WTC11 (cell line): ENCODE data around the gene HYAL2. TPM values are rescaled to one million over a fixed set of nuclear protein-coding genes. Genes with fewer than 3 reads are reported as not detected.

Experiments
- ARID4B ChIP-seq: sonication (generic); formaldehyde crosslinking; IDR thresholded peaks from 2 replicates; pipeline ENCODE4 v1.8.0; 2023; ENCODE audit warnings: missing genetic modification reagents, mild to moderate bottlenecking, borderline replicate concordance
- CDX4 ChIP-seq: fragments of 250-450 bp; sonication (Bioruptor Pico); IDR thresholded peaks from 2 replicates; pipeline ENCODE4 v1.9.0; 2021; ENCODE audit warnings: moderate library complexity, mild to moderate bottlenecking, inconsistent platforms, borderline replicate concordance
- ELF4 ChIP-seq: sonication (generic); formaldehyde crosslinking; IDR thresholded peaks from 2 replicates; pipeline ENCODE4 v1.8.1; 2022; ENCODE audit warnings: low read depth, mild to moderate bottlenecking, moderate library complexity, missing genetic modification reagents
- ERG ChIP-seq: fragments of 250-450 bp; sonication (Bioruptor Pico); IDR thresholded peaks from 2 replicates; pipeline ENCODE4 v1.8.0; 2021; ENCODE audit warnings: mild to moderate bottlenecking
- ETV6 ChIP-seq: sonication (generic); formaldehyde crosslinking; IDR thresholded peaks from 2 replicates; pipeline ENCODE4 v1.8.1; 2022; ENCODE audit warnings: mild to moderate bottlenecking, missing genetic modification reagents
- KAT7 ChIP-seq: sonication (generic); formaldehyde crosslinking; IDR thresholded peaks from 2 replicates; pipeline ENCODE4 v1.8.1; 2023; ENCODE audit warnings: missing genetic modification reagents, mild to moderate bottlenecking, borderline replicate concordance
- NR2C2 ChIP-seq: sonication (generic); formaldehyde crosslinking; IDR thresholded peaks from 2 replicates; pipeline ENCODE4 v1.8.0; 2022; ENCODE audit warnings: mild to moderate bottlenecking, missing genetic modification reagents
- TCF7 ChIP-seq: sonication (generic); formaldehyde crosslinking; IDR thresholded peaks from 2 replicates; pipeline ENCODE4 v1.8.0; 2022; ENCODE audit warnings: mild to moderate bottlenecking, low read depth, missing genetic modification reagents, moderate library complexity
- TP53 ChIP-seq: sonication (generic); formaldehyde crosslinking; IDR thresholded peaks from 2 replicates; pipeline ENCODE4 v1.8.1; 2023; ENCODE audit warnings: mild to moderate bottlenecking, missing genetic modification reagents
- ZBTB21 ChIP-seq: sonication (generic); formaldehyde crosslinking; IDR thresholded peaks from 2 replicates; pipeline ENCODE4 v1.8.1; 2023; ENCODE audit warnings: mild to moderate bottlenecking, missing genetic modification reagents, borderline replicate concordance
- ZBTB43 ChIP-seq: sonication (generic); formaldehyde crosslinking; IDR thresholded peaks from 2 replicates; pipeline ENCODE4 v1.8.1; 2023; ENCODE audit warnings: mild to moderate bottlenecking, missing genetic modification reagents
- ZMAT4 ChIP-seq: fragments of 250-450 bp; sonication (Bioruptor Pico); IDR thresholded peaks from 2 replicates; pipeline ENCODE4 v1.9.0; 2021; ENCODE audit warnings: mild to moderate bottlenecking
- ZNF416 ChIP-seq: fragments of 250-450 bp; sonication (Bioruptor Pico); IDR thresholded peaks from 2 replicates; pipeline ENCODE4 v1.9.0; 2021; ENCODE audit warnings: mild to moderate bottlenecking, inconsistent platforms
- ZNF671 ChIP-seq: fragments of 250-450 bp; sonication (Bioruptor Pico); IDR thresholded peaks from 2 replicates; pipeline ENCODE4 v1.8.0; 2021; ENCODE audit warnings: mild to moderate bottlenecking
- total RNA-seq: library from RNA; stranded (reverse); gene quantifications from 3 replicates; pipeline ENCODE4 v1.2.3, GENCODE V29; 2021
- TF ChIP-seq, protein P1 (sequence below): sonication (generic); formaldehyde crosslinking; IDR thresholded peaks from 2 replicates; pipeline ENCODE4 v1.8.0; 2022; ENCODE audit warnings: mild to moderate bottlenecking, missing genetic modification reagents
- TF ChIP-seq, protein P2 (sequence below): sonication (generic); formaldehyde crosslinking; IDR thresholded peaks from 2 replicates; pipeline ENCODE4 v1.8.1; 2022; ENCODE audit warnings: mild to moderate bottlenecking, missing genetic modification reagents, moderate library complexity, borderline replicate concordance
- TF ChIP-seq, protein P3 (sequence below): sonication (generic); formaldehyde crosslinking; IDR thresholded peaks from 2 replicates; pipeline ENCODE4 v1.8.0; 2022; ENCODE audit warnings: mild to moderate bottlenecking, missing genetic modification reagents
- TF ChIP-seq, protein P4 (sequence below): sonication (generic); formaldehyde crosslinking; IDR thresholded peaks from 2 replicates; pipeline ENCODE4 v1.8.0; 2022; ENCODE audit warnings: mild to moderate bottlenecking, missing genetic modification reagents
- TF ChIP-seq, protein P5 (sequence below): sonication (generic); formaldehyde crosslinking; IDR thresholded peaks from 2 replicates; pipeline ENCODE4 v1.8.1; 2022; ENCODE audit warnings: low read depth, missing genetic modification reagents, borderline replicate concordance

The HYAL2 gene
- total RNA-seq, 1 experiment from 2014 or later, result 58.0 TPM

DNA sequence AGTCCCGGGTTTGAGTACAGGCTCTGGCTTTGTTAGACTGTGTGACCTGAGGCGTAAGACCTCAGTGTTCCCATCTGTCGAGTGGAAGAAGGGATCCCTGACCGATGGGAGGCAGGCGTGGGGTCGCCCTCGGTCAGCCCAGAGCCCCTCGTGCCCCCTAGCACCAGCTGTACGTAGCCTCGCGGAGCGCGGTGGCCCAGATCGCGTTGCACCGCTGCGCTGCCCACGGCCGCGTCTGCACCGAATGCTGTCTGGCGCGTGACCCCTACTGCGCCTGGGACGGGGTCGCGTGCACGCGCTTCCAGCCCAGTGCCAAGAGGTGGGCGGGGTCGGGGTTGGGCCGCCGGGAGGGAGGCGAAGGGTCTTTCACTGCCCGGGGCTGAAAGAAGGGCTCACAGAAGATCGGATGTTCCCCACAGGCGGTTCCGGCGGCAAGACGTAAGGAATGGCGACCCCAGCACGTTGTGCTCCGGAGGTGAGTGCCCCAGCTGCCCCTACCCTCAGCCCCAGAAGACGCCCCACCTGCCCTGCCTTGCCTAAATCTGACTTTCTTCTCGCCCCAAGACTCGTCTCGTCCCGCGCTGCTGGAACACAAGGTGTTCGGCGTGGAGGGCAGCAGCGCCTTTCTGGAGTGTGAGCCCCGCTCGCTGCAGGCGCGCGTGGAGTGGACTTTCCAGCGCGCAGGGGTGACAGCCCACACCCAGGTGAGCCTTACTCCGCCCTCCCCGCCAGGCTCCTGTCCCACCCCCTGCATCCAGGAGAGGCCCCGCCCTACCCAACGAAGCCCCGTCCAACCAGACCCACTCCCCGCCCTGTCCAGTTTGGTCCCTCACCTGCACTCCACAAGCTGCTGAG is 47.2 kb downstream of the HYAL2 start (continued):
- TF ChIP-seq ZBTB43 (CRISPR knock-in tag) (peak; percentile 38; the same call in 1 of the 2 replicates), ZNF671 (CRISPR knock-in tag) (no peak), ZBTB21 (CRISPR knock-in tag) (0 out of 2 replicates have a peak, but pooled peaks have one; percentile 18), ZNF416 (CRISPR knock-in tag) (no peak), CDX4 (no peak), ERG (CRISPR knock-in tag) (no peak), ZMAT4 (CRISPR knock-in tag) (no peak), TP53 (no peak), ETV6 (CRISPR knock-in tag) (peak; percentile 52; the same call in 1 of the 2 replicates), KAT7 (CRISPR knock-in tag) (no peak), TCF7 (CRISPR knock-in tag) (no peak), NR2C2 (CRISPR knock-in tag) (no peak), ELF4 (CRISPR knock-in tag) (no peak), ARID4B (CRISPR knock-in tag) (no peak)
- TF ChIP-seq, protein P1, sequence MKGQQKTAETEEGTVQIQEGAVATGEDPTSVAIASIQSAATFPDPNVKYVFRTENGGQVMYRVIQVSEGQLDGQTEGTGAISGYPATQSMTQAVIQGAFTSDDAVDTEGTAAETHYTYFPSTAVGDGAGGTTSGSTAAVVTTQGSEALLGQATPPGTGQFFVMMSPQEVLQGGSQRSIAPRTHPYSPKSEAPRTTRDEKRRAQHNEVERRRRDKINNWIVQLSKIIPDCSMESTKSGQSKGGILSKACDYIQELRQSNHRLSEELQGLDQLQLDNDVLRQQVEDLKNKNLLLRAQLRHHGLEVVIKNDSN (CRISPR knock-in tag), result no peak; the same call in 1 of the 2 replicates
- TF ChIP-seq, protein P2, sequence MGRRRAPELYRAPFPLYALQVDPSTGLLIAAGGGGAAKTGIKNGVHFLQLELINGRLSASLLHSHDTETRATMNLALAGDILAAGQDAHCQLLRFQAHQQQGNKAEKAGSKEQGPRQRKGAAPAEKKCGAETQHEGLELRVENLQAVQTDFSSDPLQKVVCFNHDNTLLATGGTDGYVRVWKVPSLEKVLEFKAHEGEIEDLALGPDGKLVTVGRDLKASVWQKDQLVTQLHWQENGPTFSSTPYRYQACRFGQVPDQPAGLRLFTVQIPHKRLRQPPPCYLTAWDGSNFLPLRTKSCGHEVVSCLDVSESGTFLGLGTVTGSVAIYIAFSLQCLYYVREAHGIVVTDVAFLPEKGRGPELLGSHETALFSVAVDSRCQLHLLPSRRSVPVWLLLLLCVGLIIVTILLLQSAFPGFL, result no peak
- TF ChIP-seq, protein P3, sequence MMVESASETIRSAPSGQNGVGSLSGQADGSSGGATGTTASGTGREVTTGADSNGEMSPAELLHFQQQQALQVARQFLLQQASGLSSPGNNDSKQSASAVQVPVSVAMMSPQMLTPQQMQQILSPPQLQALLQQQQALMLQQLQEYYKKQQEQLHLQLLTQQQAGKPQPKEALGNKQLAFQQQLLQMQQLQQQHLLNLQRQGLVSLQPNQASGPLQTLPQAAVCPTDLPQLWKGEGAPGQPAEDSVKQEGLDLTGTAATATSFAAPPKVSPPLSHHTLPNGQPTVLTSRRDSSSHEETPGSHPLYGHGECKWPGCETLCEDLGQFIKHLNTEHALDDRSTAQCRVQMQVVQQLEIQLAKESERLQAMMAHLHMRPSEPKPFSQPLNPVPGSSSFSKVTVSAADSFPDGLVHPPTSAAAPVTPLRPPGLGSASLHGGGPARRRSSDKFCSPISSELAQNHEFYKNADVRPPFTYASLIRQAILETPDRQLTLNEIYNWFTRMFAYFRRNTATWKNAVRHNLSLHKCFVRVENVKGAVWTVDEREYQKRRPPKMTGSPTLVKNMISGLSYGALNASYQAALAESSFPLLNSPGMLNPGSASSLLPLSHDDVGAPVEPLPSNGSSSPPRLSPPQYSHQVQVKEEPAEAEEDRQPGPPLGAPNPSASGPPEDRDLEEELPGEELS, result no peak
- TF ChIP-seq, protein P4, sequence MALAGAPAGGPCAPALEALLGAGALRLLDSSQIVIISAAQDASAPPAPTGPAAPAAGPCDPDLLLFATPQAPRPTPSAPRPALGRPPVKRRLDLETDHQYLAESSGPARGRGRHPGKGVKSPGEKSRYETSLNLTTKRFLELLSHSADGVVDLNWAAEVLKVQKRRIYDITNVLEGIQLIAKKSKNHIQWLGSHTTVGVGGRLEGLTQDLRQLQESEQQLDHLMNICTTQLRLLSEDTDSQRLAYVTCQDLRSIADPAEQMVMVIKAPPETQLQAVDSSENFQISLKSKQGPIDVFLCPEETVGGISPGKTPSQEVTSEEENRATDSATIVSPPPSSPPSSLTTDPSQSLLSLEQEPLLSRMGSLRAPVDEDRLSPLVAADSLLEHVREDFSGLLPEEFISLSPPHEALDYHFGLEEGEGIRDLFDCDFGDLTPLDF (CRISPR knock-in tag), result no peak
- TF ChIP-seq, protein P5, sequence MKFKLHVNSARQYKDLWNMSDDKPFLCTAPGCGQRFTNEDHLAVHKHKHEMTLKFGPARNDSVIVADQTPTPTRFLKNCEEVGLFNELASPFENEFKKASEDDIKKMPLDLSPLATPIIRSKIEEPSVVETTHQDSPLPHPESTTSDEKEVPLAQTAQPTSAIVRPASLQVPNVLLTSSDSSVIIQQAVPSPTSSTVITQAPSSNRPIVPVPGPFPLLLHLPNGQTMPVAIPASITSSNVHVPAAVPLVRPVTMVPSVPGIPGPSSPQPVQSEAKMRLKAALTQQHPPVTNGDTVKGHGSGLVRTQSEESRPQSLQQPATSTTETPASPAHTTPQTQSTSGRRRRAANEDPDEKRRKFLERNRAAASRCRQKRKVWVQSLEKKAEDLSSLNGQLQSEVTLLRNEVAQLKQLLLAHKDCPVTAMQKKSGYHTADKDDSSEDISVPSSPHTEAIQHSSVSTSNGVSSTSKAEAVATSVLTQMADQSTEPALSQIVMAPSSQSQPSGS, result no peak
